VCaP (cell line): ENCODE measurements around the gene PROSER3.
A peak's percentile ranks its signal among the peaks of the same experiment; 100 is the strongest.

Source experiments
- H3K27ac ChIP-seq: fragments of 450-650 bp; 2 replicates; pipeline ENCODE4 v1.5.1; 2017
- CTCF ChIP-seq: fragments of 450-650 bp; conservative IDR thresholded peaks from 2 replicates; pipeline ENCODE4 v1.5.1; 2017; ENCODE audit warnings: mild to moderate bottlenecking, moderate library complexity

Gene PROSER3

GRCh38 chr19:35754370-35755130, 3.4 kb upstream of the PROSER3 start:
- H3K27ac ChIP-seq = no peak overlapping the region
- no peak for TF ChIP-seq CTCF

- no peak overlapping the region for H3K27ac ChIP-seq
- no peak for TF ChIP-seq CTCF
These were observed 2.8 kb upstream of the PROSER3 start for GRCh38 chr19:35755131-35755549.

- TF ChIP-seq CTCF = no peak
- no peak overlapping the region for H3K27ac ChIP-seq
These were observed 2.2 kb upstream of the PROSER3 start for GRCh38 chr19:35755550-35756376.

GRCh38 chr19:35756377-35757230, 1.4 kb upstream of the PROSER3 start, which contains the start of gene HSPB6:
Gene HSPB6, minus strand, starts transcription at chr19:35757029. Its CDS starts 21 bp downstream, at chr19:35757008.
- TF ChIP-seq CTCF = no peak
- H3K27ac ChIP-seq = peak within 1 kb of the TSS; percentile 85

- peak overlapping the region; percentile 85 for H3K27ac ChIP-seq
- no peak for TF ChIP-seq CTCF
These were observed 686 bp upstream of the PROSER3 start for GRCh38 chr19:35757231-35757748.

GRCh38 chr19:35759697-35760096, 1.7 kb downstream of the PROSER3 start:
- no peak for TF ChIP-seq CTCF
- H3K27ac ChIP-seq = no peak overlapping the region
